ENCODE data around the gene RRM2. TPM values are rescaled to one million over a fixed set of nuclear protein-coding genes. Genes with fewer than 3 reads are reported as not detected.

The RRM2 gene
- total RNA-seq, 1 donor from 2014 or later = 11.9 TPM

- no peak overlapping the region for H3K27ac Mint-ChIP-seq (ENCODE audit: unreplicated experiment)
Measured at GRCh38 chr2:10109311-10109710, 13.2 kb upstream of the RRM2 start.

GRCh38 chr2:10119027-10119325 lies 3.6 kb upstream of the RRM2 start:
- Mint-ChIP-seq H3K4me1 (ENCODE audit: low read depth, unreplicated experiment) (peaks cover 11% of the 10 kb centered on the region), H3K27me3 (ENCODE audit: low read depth, unreplicated experiment) (peaks cover 2% of the 10 kb centered on the region), H3K4me3 (ENCODE audit: unreplicated experiment) (no peak overlapping the region), H3K36me3 (ENCODE audit: low read depth, unreplicated experiment) (no peaks in the 10 kb centered on the region), H3K9me3 (ENCODE audit: unreplicated experiment) (no peaks in the 10 kb centered on the region), H3K27ac (ENCODE audit: unreplicated experiment) (no peak overlapping the region)
- FAIRE-seq (no peak), DNase-seq (ENCODE audit: low read depth) (no peak)
- H4K20me1 ChIP-seq (ENCODE audit: insufficient read depth, low read length) = no peaks in the 10 kb centered on the region
- no peaks in the 10 kb centered on the region for H3K27me3 ChIP-seq (ENCODE audit: insufficient read depth, low read length)
- H3K9me3 ChIP-seq (ENCODE audit: insufficient read depth, low read depth, low read length) = no peaks in the 10 kb centered on the region
- TF ChIP-seq CTCF (IDR thresholded peaks at IDR 0.05; ENCODE audit: insufficient read depth, low read depth, low read length) (no peak), EZH2 (IDR thresholded peaks at IDR 0.05; ENCODE audit: insufficient read depth, low read length) (no peak)
- H3K36me3 ChIP-seq (ENCODE audit: insufficient read depth, low read length) = no peaks in the 10 kb centered on the region
- H3K9ac ChIP-seq (ENCODE audit: low read length) = no peak overlapping the region
- H3K27ac ChIP-seq (ENCODE audit: low read depth, low read length) = no peak overlapping the region
- H3K4me1 ChIP-seq (ENCODE audit: insufficient read depth, low read length) = peaks cover 29% of the 10 kb centered on the region
- H3K4me3 ChIP-seq (ENCODE audit: insufficient read depth, low read depth, low read length) = no peak overlapping the region
- H3K4me2 ChIP-seq (ENCODE audit: low read length) = no peak overlapping the region
- H2AFZ ChIP-seq (ENCODE audit: low read depth, low read length) = no peak overlapping the region
- H3K79me2 ChIP-seq (ENCODE audit: insufficient read depth, low read length) = peaks cover 23% of the 10 kb centered on the region

More at GRCh38 chr2:10109311-10109710, 13.2 kb upstream of the RRM2 start:
- peaks cover 8% of the 10 kb centered on the region for H3K9me3 Mint-ChIP-seq (ENCODE audit: unreplicated experiment)
- no peak overlapping the region for H3K27ac ChIP-seq (ENCODE audit: low read depth, low read length)
- no peaks in the 10 kb centered on the region for H3K9me3 ChIP-seq (ENCODE audit: insufficient read depth, low read depth, low read length)
- no peaks in the 10 kb centered on the region for H3K36me3 Mint-ChIP-seq (ENCODE audit: low read depth, unreplicated experiment)
- no peak overlapping the region for H2AFZ ChIP-seq (ENCODE audit: low read depth, low read length)
- H3K27me3 ChIP-seq (ENCODE audit: insufficient read depth, low read length) = no peaks in the 10 kb centered on the region
- peaks cover 4% of the 10 kb centered on the region for H3K27me3 Mint-ChIP-seq (ENCODE audit: low read depth, unreplicated experiment)
- TF ChIP-seq CTCF (IDR thresholded peaks at IDR 0.05; ENCODE audit: insufficient read depth, low read depth, low read length) (no peak), EZH2 (IDR thresholded peaks at IDR 0.05; ENCODE audit: insufficient read depth, low read length) (no peak)
- H3K4me3 Mint-ChIP-seq (ENCODE audit: unreplicated experiment) = no peak overlapping the region
- H3K4me1 Mint-ChIP-seq (ENCODE audit: low read depth, unreplicated experiment) = no peaks in the 10 kb centered on the region
- H3K4me2 ChIP-seq (ENCODE audit: low read length) = no peak overlapping the region
- no peak overlapping the region for H3K9ac ChIP-seq (ENCODE audit: low read length)
- no peak overlapping the region for H3K4me3 ChIP-seq (ENCODE audit: insufficient read depth, low read depth, low read length)
- no peaks in the 10 kb centered on the region for H4K20me1 ChIP-seq (ENCODE audit: insufficient read depth, low read length)
- FAIRE-seq = no peak
- H3K36me3 ChIP-seq (ENCODE audit: insufficient read depth, low read length) = no peaks in the 10 kb centered on the region
- no peaks in the 10 kb centered on the region for H3K79me2 ChIP-seq (ENCODE audit: insufficient read depth, low read length)
- no peak for DNase-seq (ENCODE audit: low read depth)
- no peaks in the 10 kb centered on the region for H3K4me1 ChIP-seq (ENCODE audit: insufficient read depth, low read length)

DNA sequence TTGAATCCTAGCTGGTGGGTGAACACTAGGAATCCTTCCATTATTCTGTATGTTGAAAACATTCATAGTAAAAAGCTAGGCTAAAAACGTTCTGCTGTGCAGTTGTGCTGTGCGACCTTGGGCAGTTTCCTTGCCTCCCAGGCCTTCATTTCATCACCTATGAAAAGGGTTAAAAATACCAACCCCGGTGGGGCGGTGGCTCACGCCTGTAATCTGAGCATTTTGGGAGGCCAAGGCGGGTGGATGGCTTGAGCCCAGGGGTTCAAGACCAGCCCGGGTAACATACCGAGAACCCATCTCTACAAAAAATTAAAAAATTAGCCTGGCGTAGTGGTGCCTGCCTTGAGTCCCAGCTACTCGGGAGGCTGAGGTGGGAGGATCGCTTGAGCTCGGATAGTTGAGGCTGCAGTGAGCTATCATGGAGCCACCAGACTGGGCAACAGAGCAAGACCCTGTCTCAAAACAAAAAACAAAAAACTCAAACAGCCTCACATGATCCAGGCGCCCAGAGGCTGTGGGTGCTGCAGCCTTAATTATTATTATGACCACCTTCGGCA lies 2.9 kb upstream of the RRM2 start:
- no peaks in the 10 kb centered on the region for H4K20me1 ChIP-seq (ENCODE audit: insufficient read depth, low read length)
- H3K4me3 ChIP-seq (ENCODE audit: insufficient read depth, low read depth, low read length) = peak overlapping the region; percentile 71
- H3K36me3 ChIP-seq (ENCODE audit: insufficient read depth, low read length) = no peaks in the 10 kb centered on the region
- H3K36me3 Mint-ChIP-seq (ENCODE audit: low read depth, unreplicated experiment) = no peaks in the 10 kb centered on the region
- DNase-seq (ENCODE audit: low read depth) = no peak
- H3K27ac Mint-ChIP-seq (ENCODE audit: unreplicated experiment) = peak overlapping the region; percentile 94
- peak overlapping the region; percentile 87 for H3K27ac ChIP-seq (ENCODE audit: low read depth, low read length)
- H3K9me3 ChIP-seq (ENCODE audit: insufficient read depth, low read depth, low read length) = no peaks in the 10 kb centered on the region
- H3K27me3 ChIP-seq (ENCODE audit: insufficient read depth, low read length) = no peaks in the 10 kb centered on the region
- H3K9ac ChIP-seq (ENCODE audit: low read length) = peak overlapping the region; percentile 21
- H2AFZ ChIP-seq (ENCODE audit: low read depth, low read length) = peak overlapping the region; percentile 80
- peak overlapping the region; percentile 92 for H3K4me3 Mint-ChIP-seq (ENCODE audit: unreplicated experiment)
- peaks cover 15% of the 10 kb centered on the region for H3K4me1 Mint-ChIP-seq (ENCODE audit: low read depth, unreplicated experiment)
- H3K4me2 ChIP-seq (ENCODE audit: low read length) = peak overlapping the region; percentile 90
- FAIRE-seq = no peak
- no peaks in the 10 kb centered on the region for H3K9me3 Mint-ChIP-seq (ENCODE audit: unreplicated experiment)
- peaks cover 24% of the 10 kb centered on the region for H3K79me2 ChIP-seq (ENCODE audit: insufficient read depth, low read length)
- H3K4me1 ChIP-seq (ENCODE audit: insufficient read depth, low read length) = peaks cover 30% of the 10 kb centered on the region
- peaks cover 2% of the 10 kb centered on the region for H3K27me3 Mint-ChIP-seq (ENCODE audit: low read depth, unreplicated experiment)
- no peak for TF ChIP-seq CTCF (IDR thresholded peaks at IDR 0.05; ENCODE audit: insufficient read depth, low read depth, low read length)
- no peak for TF ChIP-seq EZH2 (IDR thresholded peaks at IDR 0.05; ENCODE audit: insufficient read depth, low read length)

All from astrocyte (in vitro differentiated cells and primary cell).